ENCODE results near the gene MMS19.
"Not testable (repeated sequence)": the region's sequence is repeated elsewhere in the genome, so short reads cannot be mapped to it uniquely, and the experiment has no call there.

MMS19 gene

DNA sequence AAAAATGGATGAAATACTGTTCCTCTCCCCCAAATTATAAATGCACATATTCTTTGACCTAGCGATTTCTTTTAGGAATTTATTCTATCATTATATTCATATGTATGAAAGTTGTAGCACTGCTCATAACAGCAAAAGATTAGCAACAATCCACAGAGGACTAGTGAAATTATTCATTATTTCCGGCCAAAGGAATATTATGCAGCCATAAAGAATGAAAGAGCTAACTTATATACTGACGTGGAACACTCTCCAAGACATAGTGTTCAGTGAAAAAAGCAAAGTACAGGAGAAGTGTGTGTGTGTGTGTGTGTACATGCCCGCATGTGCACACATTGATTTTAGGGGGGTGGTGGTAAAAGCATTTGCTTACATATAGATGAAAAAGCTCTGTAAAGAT, 23.3 kb downstream of the MMS19 start:
- Histone ChIP-seq H3K9me3 (ENCODE audit: insufficient read depth, low read depth, low read length) (no peaks in the 10 kb centered on the region), H3K27ac (ENCODE audit: low read length) (no peak overlapping the region), H3K36me3 (ENCODE audit: insufficient read depth, low read depth, low read length) (peaks cover 93% of the 10 kb centered on the region)

DNA sequence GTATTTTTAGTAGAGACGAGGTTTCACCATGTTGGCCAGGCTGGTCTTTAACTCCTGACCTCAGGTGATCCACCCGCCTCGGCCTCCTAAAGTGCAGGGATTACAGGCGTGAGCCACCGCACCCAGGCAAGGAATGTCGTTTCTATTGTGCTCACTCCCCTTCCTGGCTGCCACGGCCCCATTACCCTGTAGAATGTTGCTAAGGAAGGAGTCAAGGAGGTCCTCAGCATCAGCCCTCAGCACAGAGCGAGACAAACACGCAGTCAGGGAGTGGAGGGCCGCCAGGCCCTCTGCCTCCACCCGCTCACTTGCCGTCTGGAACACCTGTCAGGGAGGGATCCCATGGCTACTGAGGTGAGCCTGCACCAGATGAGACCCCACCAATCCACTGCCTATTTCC, 29.4 kb downstream of the MMS19 start:
- not testable (repeated sequence) for H3K27me3 ChIP-seq (ENCODE audit: insufficient read depth, low read length); H3K27ac ChIP-seq (ENCODE audit: low read length)

More for the DNA sequence above, 23.3 kb downstream of the MMS19 start:
- Histone ChIP-seq H3K9ac (ENCODE audit: low read depth, low read length) (no peak overlapping the region), H3K4me3 (ENCODE audit: low read length) (no peak overlapping the region), H3K27me3 (ENCODE audit: insufficient read depth, low read length) (no peaks in the 10 kb centered on the region), H3K4me1 (ENCODE audit: insufficient read depth, low read length) (peaks cover 5% of the 10 kb centered on the region)

DNA sequence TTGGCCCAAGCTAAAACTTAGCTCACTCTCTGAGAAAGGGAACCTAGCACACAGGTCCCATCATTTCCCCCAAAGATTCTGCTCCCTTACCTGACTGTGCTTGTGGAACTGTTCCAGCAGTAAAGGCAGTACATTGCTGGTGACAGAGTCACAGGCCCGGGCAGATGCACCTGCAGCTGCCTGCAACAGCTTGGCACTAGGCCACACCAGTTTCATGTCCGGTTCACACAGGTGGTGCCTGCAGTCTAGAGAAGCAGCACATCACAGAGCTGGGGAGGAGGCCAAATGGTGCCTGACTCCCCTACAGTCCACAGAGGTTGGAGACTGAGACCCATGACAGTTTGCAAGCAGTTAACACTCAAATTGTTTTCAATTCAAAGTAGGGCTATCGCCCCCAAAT, 30.1 kb downstream of the MMS19 start:
- Histone ChIP-seq H3K4me1 (ENCODE audit: insufficient read depth, low read length) (no peaks in the 10 kb centered on the region; the same call in 1 of the 2 replicates), H3K9me3 (ENCODE audit: insufficient read depth, low read depth, low read length) (no peaks in the 10 kb centered on the region), H3K36me3 (ENCODE audit: insufficient read depth, low read depth, low read length) (peaks cover 97% of the 10 kb centered on the region), H3K27ac (ENCODE audit: low read length) (no peak overlapping the region), H3K9ac (ENCODE audit: low read depth, low read length) (no peak overlapping the region), H3K4me3 (ENCODE audit: low read length) (no peak overlapping the region), H3K27me3 (ENCODE audit: insufficient read depth, low read length) (no peaks in the 10 kb centered on the region)

More for the DNA sequence above, 29.4 kb downstream of the MMS19 start:
- H3K4me1 ChIP-seq (ENCODE audit: insufficient read depth, low read length); H3K9me3 ChIP-seq (ENCODE audit: insufficient read depth, low read depth, low read length); H3K9ac ChIP-seq (ENCODE audit: low read depth, low read length); H3K4me3 ChIP-seq (ENCODE audit: low read length): not testable (repeated sequence)
- H3K36me3 ChIP-seq (ENCODE audit: insufficient read depth, low read depth, low read length) = peaks cover 98% of the 10 kb centered on the region

- no peaks in the 10 kb centered on the region; the same call in 1 of the 2 replicates for H3K4me1 ChIP-seq (ENCODE audit: insufficient read depth, low read length)
- no peak overlapping the region for H3K9ac ChIP-seq (ENCODE audit: low read depth, low read length)
- H3K4me3 ChIP-seq (ENCODE audit: low read length) = no peak overlapping the region
- no peaks in the 10 kb centered on the region for H3K27me3 ChIP-seq (ENCODE audit: insufficient read depth, low read length)
- no peak overlapping the region for H3K27ac ChIP-seq (ENCODE audit: low read length)
- H3K36me3 ChIP-seq (ENCODE audit: insufficient read depth, low read depth, low read length) = peaks cover 99% of the 10 kb centered on the region
- no peaks in the 10 kb centered on the region for H3K9me3 ChIP-seq (ENCODE audit: insufficient read depth, low read depth, low read length)
Measured at GRCh38 chr10:97466755-97467154, 31.5 kb downstream of the MMS19 start.

- Histone ChIP-seq H3K27ac (ENCODE audit: low read length) (no peak overlapping the region), H3K4me1 (ENCODE audit: insufficient read depth, low read length) (no peaks in the 10 kb centered on the region; the same call in 1 of the 2 replicates), H3K27me3 (ENCODE audit: insufficient read depth, low read length) (no peaks in the 10 kb centered on the region), H3K36me3 (ENCODE audit: insufficient read depth, low read depth, low read length) (peaks cover 99% of the 10 kb centered on the region), H3K9ac (ENCODE audit: low read depth, low read length) (no peak overlapping the region), H3K9me3 (ENCODE audit: insufficient read depth, low read depth, low read length) (no peaks in the 10 kb centered on the region), H3K4me3 (ENCODE audit: low read length) (no peak overlapping the region)
Measured at GRCh38 chr10:97465982-97466381, 32.2 kb downstream of the MMS19 start.

GRCh38 chr10:97464226-97464625, 34.0 kb downstream of the MMS19 start:
- no peaks in the 10 kb centered on the region for H3K9me3 ChIP-seq (ENCODE audit: insufficient read depth, low read depth, low read length)
- peaks cover 99% of the 10 kb centered on the region for H3K36me3 ChIP-seq (ENCODE audit: insufficient read depth, low read depth, low read length)
- no peak overlapping the region for H3K9ac ChIP-seq (ENCODE audit: low read depth, low read length)
- no peak overlapping the region for H3K4me3 ChIP-seq (ENCODE audit: low read length)
- no peak overlapping the region for H3K27ac ChIP-seq (ENCODE audit: low read length)
- H3K27me3 ChIP-seq (ENCODE audit: insufficient read depth, low read length) = no peaks in the 10 kb centered on the region
- H3K4me1 ChIP-seq (ENCODE audit: insufficient read depth, low read length) = no peaks in the 10 kb centered on the region; the same call in 1 of the 2 replicates

DNA sequence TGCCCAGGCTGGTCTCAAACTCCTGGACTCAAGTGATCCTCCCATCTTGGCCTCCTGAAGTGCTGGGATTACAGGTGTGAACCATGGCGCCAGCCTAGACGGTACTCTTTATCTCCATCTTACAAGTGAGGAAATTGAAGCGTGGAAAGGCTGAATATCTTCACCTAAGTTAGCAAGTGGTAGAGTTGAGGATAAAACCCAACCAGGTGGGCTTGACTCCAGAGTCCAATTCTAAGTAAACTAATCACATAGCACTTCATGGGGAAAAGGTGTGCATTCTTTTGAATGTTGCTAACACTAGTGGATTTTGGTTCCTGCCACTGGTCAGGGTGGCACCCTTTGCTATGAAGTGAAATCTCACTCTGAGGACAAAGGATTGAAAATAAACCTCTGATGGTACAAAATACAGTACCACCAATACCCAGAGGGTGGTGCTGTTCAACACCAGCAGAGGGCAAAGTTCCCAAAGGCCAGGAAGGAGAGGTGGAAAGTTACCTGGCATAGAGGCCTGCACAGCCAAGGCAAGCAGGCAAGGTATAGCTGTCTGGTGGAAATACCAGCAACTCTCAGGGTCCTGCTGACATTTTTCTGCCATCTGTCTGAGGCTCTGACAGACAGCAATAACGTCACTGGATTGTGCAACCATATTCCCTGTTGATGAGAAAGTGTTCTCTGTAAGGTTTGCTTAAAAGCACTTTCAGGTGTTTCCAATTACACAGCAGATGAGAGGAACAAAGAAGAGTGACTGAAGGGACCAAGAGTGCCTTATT, 34.7 kb downstream of the MMS19 start:
- H3K36me3 ChIP-seq (ENCODE audit: insufficient read depth, low read depth, low read length) = peaks cover 99% of the 10 kb centered on the region
- H3K9me3 ChIP-seq (ENCODE audit: insufficient read depth, low read depth, low read length) = no peaks in the 10 kb centered on the region
- no peaks in the 10 kb centered on the region for H3K4me1 ChIP-seq (ENCODE audit: insufficient read depth, low read length)
- no peak overlapping the region for H3K27ac ChIP-seq (ENCODE audit: low read length)
- no peaks in the 10 kb centered on the region for H3K27me3 ChIP-seq (ENCODE audit: insufficient read depth, low read length)
- H3K9ac ChIP-seq (ENCODE audit: low read depth, low read length) = no peak overlapping the region
- no peak overlapping the region for H3K4me3 ChIP-seq (ENCODE audit: low read length)

- Histone ChIP-seq H3K36me3 (ENCODE audit: insufficient read depth, low read depth, low read length) (peaks cover 99% of the 10 kb centered on the region), H3K27me3 (ENCODE audit: insufficient read depth, low read length) (no peaks in the 10 kb centered on the region), H3K27ac (ENCODE audit: low read length) (no peak overlapping the region), H3K4me3 (ENCODE audit: low read length) (no peak overlapping the region), H3K9ac (ENCODE audit: low read depth, low read length) (no peak overlapping the region), H3K4me1 (ENCODE audit: insufficient read depth, low read length) (no peaks in the 10 kb centered on the region), H3K9me3 (ENCODE audit: insufficient read depth, low read depth, low read length) (no peaks in the 10 kb centered on the region)
Measured at GRCh38 chr10:97462309-97462708, 35.9 kb downstream of the MMS19 start.

DNA sequence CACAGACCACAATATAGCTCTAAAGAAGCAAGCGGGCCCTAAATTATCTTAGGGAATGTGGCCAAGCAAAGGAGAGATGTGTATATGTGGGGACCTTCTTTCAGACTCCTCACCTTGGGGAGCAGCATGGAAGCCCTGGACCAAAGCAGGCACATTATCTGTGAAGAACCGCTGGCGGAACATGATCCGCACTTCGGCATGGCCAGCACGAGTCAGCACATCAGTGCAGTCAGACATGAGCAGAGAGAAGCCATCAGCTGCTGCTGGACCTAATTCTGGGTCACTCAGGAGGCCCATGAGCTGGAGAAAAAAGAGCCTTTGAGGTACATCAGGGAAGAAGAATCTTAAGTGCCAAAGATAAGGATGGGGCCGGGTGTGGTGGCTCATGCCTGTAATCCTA, 38.3 kb downstream of the MMS19 start:
- Histone ChIP-seq H3K36me3 (ENCODE audit: insufficient read depth, low read depth, low read length) (peaks cover 99% of the 10 kb centered on the region), H3K9me3 (ENCODE audit: insufficient read depth, low read depth, low read length) (no peaks in the 10 kb centered on the region), H3K4me1 (ENCODE audit: insufficient read depth, low read length) (no peaks in the 10 kb centered on the region), H3K9ac (ENCODE audit: low read depth, low read length) (no peak overlapping the region), H3K4me3 (ENCODE audit: low read length) (no peak overlapping the region), H3K27me3 (ENCODE audit: insufficient read depth, low read length) (no peaks in the 10 kb centered on the region), H3K27ac (ENCODE audit: low read length) (no peak overlapping the region)

DNA sequence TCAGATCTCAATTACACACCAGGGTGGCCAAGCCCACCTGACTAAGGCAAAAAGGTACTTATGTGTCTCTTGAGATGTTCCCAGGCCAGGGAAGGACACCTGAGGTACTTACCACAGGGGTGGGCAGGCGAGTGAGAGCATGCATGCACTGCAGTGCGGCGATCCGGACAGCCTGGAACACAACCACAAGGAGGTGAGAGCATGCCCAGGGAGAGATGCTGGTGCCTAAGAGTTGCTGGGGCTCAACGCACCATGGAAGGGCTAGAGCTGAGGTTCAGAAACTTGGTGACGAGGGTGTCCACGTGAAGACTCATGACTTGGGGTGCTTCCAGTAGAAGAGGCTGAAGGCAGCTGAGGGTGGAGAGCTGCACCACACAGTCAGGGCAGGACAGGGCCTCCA, 39.1 kb downstream of the MMS19 start:
- H3K4me3 ChIP-seq (ENCODE audit: low read length) = no peak overlapping the region
- no peak overlapping the region for H3K9ac ChIP-seq (ENCODE audit: low read depth, low read length)
- H3K27ac ChIP-seq (ENCODE audit: low read length) = no peak overlapping the region
- H3K4me1 ChIP-seq (ENCODE audit: insufficient read depth, low read length) = no peaks in the 10 kb centered on the region
- peaks cover 99% of the 10 kb centered on the region for H3K36me3 ChIP-seq (ENCODE audit: insufficient read depth, low read depth, low read length)
- no peaks in the 10 kb centered on the region for H3K9me3 ChIP-seq (ENCODE audit: insufficient read depth, low read depth, low read length)
- H3K27me3 ChIP-seq (ENCODE audit: insufficient read depth, low read length) = no peaks in the 10 kb centered on the region

DNA sequence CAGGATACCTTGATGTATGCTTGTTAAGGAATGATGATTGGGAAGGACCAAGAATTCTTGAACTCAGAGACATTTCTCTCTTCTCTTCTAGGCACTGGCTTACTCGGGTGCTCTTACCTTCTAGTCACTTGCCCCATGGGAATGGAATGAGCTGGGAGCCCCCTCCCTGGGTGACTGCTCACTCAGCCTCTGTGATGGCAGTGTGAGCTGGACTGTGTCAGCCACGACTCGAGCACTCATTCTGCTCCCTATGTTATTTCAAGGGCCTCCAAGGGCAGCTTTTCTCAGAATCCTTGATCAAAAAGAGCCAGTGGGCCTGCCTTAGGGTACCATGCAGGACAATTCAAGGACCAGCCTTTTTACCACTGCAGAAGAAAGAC, 41.5 kb downstream of the MMS19 start:
- Histone ChIP-seq H3K27me3 (ENCODE audit: insufficient read depth, low read length) (no peaks in the 10 kb centered on the region), H3K9me3 (ENCODE audit: insufficient read depth, low read depth, low read length) (no peaks in the 10 kb centered on the region), H3K4me3 (ENCODE audit: low read length) (no peak overlapping the region), H3K27ac (ENCODE audit: low read length) (no peak overlapping the region), H3K36me3 (ENCODE audit: insufficient read depth, low read depth, low read length) (peaks cover 98% of the 10 kb centered on the region), H3K9ac (ENCODE audit: low read depth, low read length) (no peak overlapping the region), H3K4me1 (ENCODE audit: insufficient read depth, low read length) (no peaks in the 10 kb centered on the region)

DNA sequence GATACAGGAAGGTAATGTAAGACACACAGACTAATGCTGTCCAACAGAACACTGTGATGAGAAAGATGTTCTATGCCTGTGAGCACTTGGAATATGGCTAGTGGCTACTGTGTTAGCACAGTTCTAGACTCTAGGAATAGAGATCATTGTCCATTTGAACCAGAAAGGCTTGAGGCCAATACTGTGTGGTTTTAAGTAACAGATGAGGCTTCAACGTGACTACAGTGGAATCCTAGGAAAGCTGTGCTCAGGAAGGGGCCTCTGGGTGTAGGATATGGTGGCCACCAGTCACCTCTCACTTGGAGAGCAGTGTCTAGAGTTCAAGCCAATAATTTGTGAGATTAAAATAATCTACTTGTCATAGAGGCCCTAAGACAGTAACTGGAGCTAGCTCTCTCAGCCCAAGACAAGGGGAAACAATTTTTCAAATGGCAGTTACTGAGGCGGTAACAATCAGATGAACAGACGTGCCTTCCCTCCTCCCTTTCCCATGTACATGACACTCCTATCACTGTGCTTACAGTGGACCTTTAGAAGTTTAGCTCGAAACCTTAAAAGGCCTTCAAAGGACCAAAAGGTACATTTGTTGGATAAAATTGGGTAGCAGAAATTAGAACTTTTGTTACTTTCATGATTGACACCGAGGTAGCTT, 42.1 kb downstream of the MMS19 start:
- Histone ChIP-seq H3K9me3 (ENCODE audit: insufficient read depth, low read depth, low read length) (no peaks in the 10 kb centered on the region), H3K27ac (ENCODE audit: low read length) (no peak overlapping the region), H3K4me3 (ENCODE audit: low read length) (no peak overlapping the region), H3K36me3 (ENCODE audit: insufficient read depth, low read depth, low read length) (peaks cover 95% of the 10 kb centered on the region), H3K9ac (ENCODE audit: low read depth, low read length) (no peak overlapping the region), H3K27me3 (ENCODE audit: insufficient read depth, low read length) (no peaks in the 10 kb centered on the region), H3K4me1 (ENCODE audit: insufficient read depth, low read length) (no peaks in the 10 kb centered on the region)
